Measurements from ENCODE around the gene LY6G5C. TPM values are rescaled to one million over a fixed set of nuclear protein-coding genes. Genes with fewer than 3 reads are reported as not detected.

Gene LY6G5C
- total and polyA plus RNA-seq, 9 of the 15 experiments (the other 6 are each of a cell fraction or from before 2014, with no cell fraction given) = 0.10 to 0.67 (median 0.46) TPM; not detected in 4

DNA sequence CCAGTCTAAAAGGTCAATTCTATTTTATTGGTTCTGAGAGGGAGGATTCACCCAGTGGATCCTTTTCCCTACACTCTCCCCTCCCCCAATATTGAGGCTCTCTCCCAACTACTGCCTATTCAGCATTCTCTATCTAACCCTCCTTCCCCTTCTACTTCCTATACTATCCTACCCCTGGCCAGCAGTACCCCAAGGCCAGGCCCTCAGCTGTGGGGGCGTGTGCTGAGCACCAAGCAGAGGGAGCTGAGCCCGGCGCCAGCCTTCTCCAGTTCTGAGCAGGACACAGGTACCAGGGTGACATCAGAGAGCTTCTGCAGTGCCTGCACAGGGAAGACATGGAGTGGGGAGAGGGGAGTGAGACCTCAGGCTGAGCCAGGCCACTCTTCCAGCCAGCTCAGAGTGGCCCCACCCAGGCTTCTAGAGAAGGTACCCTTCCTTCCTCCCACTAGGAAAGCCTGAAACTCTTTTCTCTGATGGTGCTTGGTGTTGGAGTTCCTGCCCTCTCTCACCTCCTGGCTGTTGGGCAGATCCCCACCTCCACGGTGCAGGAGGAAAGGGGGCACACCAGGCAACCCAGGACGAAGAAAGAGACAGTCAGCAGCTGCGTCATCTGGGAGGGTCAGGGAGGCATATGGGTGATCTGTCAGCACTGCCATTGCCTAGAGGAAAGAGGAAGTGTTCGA is 46.3 kb upstream of the LY6G5C start (continued):
- TF ChIP-seq, protein P1, sequence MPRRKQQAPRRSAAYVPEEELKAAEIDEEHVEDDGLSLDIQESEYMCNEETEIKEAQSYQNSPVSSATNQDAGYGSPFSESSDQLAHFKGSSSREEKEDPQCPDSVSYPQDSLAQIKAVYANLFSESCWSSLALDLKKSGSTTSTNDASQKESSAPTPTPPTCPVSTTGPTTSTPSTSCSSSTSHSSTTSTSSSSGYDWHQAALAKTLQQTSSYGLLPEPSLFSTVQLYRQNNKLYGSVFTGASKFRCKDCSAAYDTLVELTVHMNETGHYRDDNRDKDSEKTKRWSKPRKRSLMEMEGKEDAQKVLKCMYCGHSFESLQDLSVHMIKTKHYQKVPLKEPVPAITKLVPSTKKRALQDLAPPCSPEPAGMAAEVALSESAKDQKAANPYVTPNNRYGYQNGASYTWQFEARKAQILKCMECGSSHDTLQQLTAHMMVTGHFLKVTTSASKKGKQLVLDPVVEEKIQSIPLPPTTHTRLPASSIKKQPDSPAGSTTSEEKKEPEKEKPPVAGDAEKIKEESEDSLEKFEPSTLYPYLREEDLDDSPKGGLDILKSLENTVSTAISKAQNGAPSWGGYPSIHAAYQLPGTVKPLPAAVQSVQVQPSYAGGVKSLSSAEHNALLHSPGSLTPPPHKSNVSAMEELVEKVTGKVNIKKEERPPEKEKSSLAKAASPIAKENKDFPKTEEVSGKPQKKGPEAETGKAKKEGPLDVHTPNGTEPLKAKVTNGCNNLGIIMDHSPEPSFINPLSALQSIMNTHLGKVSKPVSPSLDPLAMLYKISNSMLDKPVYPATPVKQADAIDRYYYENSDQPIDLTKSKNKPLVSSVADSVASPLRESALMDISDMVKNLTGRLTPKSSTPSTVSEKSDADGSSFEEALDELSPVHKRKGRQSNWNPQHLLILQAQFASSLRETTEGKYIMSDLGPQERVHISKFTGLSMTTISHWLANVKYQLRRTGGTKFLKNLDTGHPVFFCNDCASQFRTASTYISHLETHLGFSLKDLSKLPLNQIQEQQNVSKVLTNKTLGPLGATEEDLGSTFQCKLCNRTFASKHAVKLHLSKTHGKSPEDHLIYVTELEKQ (CRISPR knock-in tag; IDR thresholded peaks at IDR 0.05) = no peak
- TF ChIP-seq, protein P2, sequence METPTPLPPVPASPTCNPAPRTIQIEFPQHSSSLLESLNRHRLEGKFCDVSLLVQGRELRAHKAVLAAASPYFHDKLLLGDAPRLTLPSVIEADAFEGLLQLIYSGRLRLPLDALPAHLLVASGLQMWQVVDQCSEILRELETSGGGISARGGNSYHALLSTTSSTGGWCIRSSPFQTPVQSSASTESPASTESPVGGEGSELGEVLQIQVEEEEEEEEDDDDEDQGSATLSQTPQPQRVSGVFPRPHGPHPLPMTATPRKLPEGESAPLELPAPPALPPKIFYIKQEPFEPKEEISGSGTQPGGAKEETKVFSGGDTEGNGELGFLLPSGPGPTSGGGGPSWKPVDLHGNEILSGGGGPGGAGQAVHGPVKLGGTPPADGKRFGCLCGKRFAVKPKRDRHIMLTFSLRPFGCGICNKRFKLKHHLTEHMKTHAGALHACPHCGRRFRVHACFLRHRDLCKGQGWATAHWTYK (CRISPR knock-in tag; IDR thresholded peaks at IDR 0.05) = peak; percentile 73; the same call in 1 of the 2 replicates
- TF ChIP-seq, protein P3, sequence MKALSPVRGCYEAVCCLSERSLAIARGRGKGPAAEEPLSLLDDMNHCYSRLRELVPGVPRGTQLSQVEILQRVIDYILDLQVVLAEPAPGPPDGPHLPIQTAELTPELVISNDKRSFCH (CRISPR knock-in tag; IDR thresholded peaks at IDR 0.05) = no peak
- TF ChIP-seq, protein P3 (tag; IDR thresholded peaks at IDR 0.05) = peak; percentile 51; the same call in 1 of the 2 replicates
- no peak for TF ChIP-seq ZNF217 (CRISPR knock-in tag; IDR thresholded peaks at IDR 0.05)
- no peak for TF ChIP-seq HIVEP1 (CRISPR knock-in tag; IDR thresholded peaks at IDR 0.05)
- TF ChIP-seq, protein P4, sequence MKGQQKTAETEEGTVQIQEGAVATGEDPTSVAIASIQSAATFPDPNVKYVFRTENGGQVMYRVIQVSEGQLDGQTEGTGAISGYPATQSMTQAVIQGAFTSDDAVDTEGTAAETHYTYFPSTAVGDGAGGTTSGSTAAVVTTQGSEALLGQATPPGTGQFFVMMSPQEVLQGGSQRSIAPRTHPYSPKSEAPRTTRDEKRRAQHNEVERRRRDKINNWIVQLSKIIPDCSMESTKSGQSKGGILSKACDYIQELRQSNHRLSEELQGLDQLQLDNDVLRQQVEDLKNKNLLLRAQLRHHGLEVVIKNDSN (CRISPR knock-in tag; IDR thresholded peaks at IDR 0.05) = no peak
- no peak for TF ChIP-seq HNRNPL (IDR thresholded peaks at IDR 0.05; ENCODE audit: low read depth, low read length)
- no peak for TF ChIP-seq CREBBP (IDR thresholded peaks at IDR 0.05; ENCODE audit: low read depth, low read length)
- TF ChIP-seq KDM1A (IDR thresholded peaks at IDR 0.05) = no peak
- no peak for TF ChIP-seq KLF16 (IDR thresholded peaks at IDR 0.05)
- peak; percentile 63; the same call in 1 of the 2 replicates for TF ChIP-seq CTBP1 (IDR thresholded peaks at IDR 0.05; ENCODE audit: borderline replicate concordance)
- no peak for TF ChIP-seq RUNX1 (IDR thresholded peaks at IDR 0.05; ENCODE audit: low read depth)
- TF ChIP-seq NR2C1 (IDR thresholded peaks at IDR 0.05) = no peak
- TF ChIP-seq NR2C1 (tag; IDR thresholded peaks at IDR 0.05) = peak; percentile 9; the same call in 1 of the 2 replicates
- TF ChIP-seq TEAD1 (CRISPR knock-in tag; IDR thresholded peaks at IDR 0.05) = no peak
- peak; percentile 23; the same call in 1 of the 2 replicates for TF ChIP-seq HCFC1 (IDR thresholded peaks at IDR 0.05; ENCODE audit: low read depth, low read length)
- no peak for TF ChIP-seq NFYB (IDR thresholded peaks at IDR 0.05; ENCODE audit: extremely low read depth, insufficient read length)
- TF ChIP-seq POLR3G (IDR thresholded peaks at IDR 0.05; ENCODE audit: extremely low read depth, insufficient read length, insufficient replicate concordance) = no peak
- TF ChIP-seq, protein P5, sequence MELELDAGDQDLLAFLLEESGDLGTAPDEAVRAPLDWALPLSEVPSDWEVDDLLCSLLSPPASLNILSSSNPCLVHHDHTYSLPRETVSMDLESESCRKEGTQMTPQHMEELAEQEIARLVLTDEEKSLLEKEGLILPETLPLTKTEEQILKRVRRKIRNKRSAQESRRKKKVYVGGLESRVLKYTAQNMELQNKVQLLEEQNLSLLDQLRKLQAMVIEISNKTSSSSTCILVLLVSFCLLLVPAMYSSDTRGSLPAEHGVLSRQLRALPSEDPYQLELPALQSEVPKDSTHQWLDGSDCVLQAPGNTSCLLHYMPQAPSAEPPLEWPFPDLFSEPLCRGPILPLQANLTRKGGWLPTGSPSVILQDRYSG (tag; conservative IDR thresholded peaks at IDR 0.05; ENCODE audit: low read depth) = peak; percentile 71
- no peak for TF ChIP-seq STAT5A (IDR thresholded peaks at IDR 0.05; ENCODE audit: borderline replicate concordance, low read length)
- TF ChIP-seq MAFG (tag; conservative IDR thresholded peaks at IDR 0.05) = peak; percentile 65
